GM12864 (cell line): ENCODE measurements around the gene YPEL2.

Experiments used
- DNase-seq: peaks from one replicate; pipeline ENCODE4 v3.0.0-alpha.2; 2011; ENCODE audit warnings: low read depth
- H3K4me3 ChIP-seq: 2 replicates; pipeline ENCODE4 v1.5.1; 2011; ENCODE audit warnings: mild to moderate bottlenecking, low read depth, low read length, control low read depth
- CTCF ChIP-seq: IDR thresholded peaks from 2 replicates; pipeline ENCODE4 v1.5.1; 2011; ENCODE audit warnings: low read depth, mild to moderate bottlenecking, moderate library complexity, low read length, control low read depth, inconsistent platforms; ENCODE audit errors: missing control alignments

Gene YPEL2

GRCh38 chr17:59341922-59342321 is 10.5 kb downstream of the YPEL2 start:
- no peak for TF ChIP-seq CTCF

GRCh38 chr17:59342681-59343131 is 11.3 kb downstream of the YPEL2 start:
- no peak for DNase-seq
- no peak for TF ChIP-seq CTCF
- no peak overlapping the region for H3K4me3 ChIP-seq

More at GRCh38 chr17:59341922-59342321, 10.5 kb downstream of the YPEL2 start:
- no peak overlapping the region for H3K4me3 ChIP-seq
- no peak for DNase-seq

- no peak for DNase-seq
- TF ChIP-seq CTCF: no peak
- no peak overlapping the region for H3K4me3 ChIP-seq
Observed at GRCh38 chr17:59345476-59345875, 14.0 kb downstream of the YPEL2 start.

GRCh38 chr17:59346341-59346740 is 14.9 kb downstream of the YPEL2 start:
- H3K4me3 ChIP-seq: no peak overlapping the region
- no peak for DNase-seq
- TF ChIP-seq CTCF: no peak

- DNase-seq: no peak
- no peak overlapping the region for H3K4me3 ChIP-seq
- no peak for TF ChIP-seq CTCF
Observed at GRCh38 chr17:59346876-59347407, 15.5 kb downstream of the YPEL2 start.

- DNase-seq: no peak
- TF ChIP-seq CTCF: no peak
- no peak overlapping the region for H3K4me3 ChIP-seq
Observed at GRCh38 chr17:59347975-59348391, 16.5 kb downstream of the YPEL2 start.

- no peak overlapping the region for H3K4me3 ChIP-seq
- no peak for TF ChIP-seq CTCF
- no peak for DNase-seq
Observed at GRCh38 chr17:59349178-59349577, 17.7 kb downstream of the YPEL2 start.
